Measurements from ENCODE around the gene EVL. TPM values are rescaled to one million over a fixed set of nuclear protein-coding genes. Genes with fewer than 3 reads are reported as not detected.

The EVL gene
- total and polyA plus RNA-seq, 2 donors (not counting 1 experiment from before 2014, with no cell fraction given), result 23.5 to 28.1 TPM

- Histone ChIP-seq H3K9me3 (ENCODE audit: control insufficient read depth, insufficient read depth, low read depth, low read length) (no peaks in the 10 kb centered on the region), H2AFZ (ENCODE audit: low read length) (no peak overlapping the region), H4K20me1 (ENCODE audit: control insufficient read depth, extremely low read depth, insufficient read depth, low read length) (no peaks in the 10 kb centered on the region), H3K36me3 (ENCODE audit: control insufficient read depth, insufficient read depth, low read length) (no peaks in the 10 kb centered on the region), H3K9ac (ENCODE audit: insufficient read depth, low read length) (no peak overlapping the region), H3K27ac (ENCODE audit: insufficient read depth, low read length) (no peak overlapping the region), H3K27me3 (ENCODE audit: control insufficient read depth, insufficient read depth, low read length) (no peaks in the 10 kb centered on the region), H3K4me2 (ENCODE audit: extremely low read depth, insufficient read depth, low read length) (no peak overlapping the region), H3K4me1 (ENCODE audit: control insufficient read depth, extremely low read depth, insufficient read depth, low read length) (peaks cover 9% of the 10 kb centered on the region), H3K79me2 (ENCODE audit: control insufficient read depth, insufficient read depth, low read length) (no peaks in the 10 kb centered on the region), H3K4me3 (replicated peaks in 1 of 4; ENCODE audit: control extremely low read depth in 1 of 4, insufficient read depth in 1 of 4, low read depth in 3 of 4, low read length in 4 of 4) (no peak overlapping the region)
- TF ChIP-seq EZH2 (IDR thresholded peaks at IDR 0.05; ENCODE audit: low read length, missing control alignments), result no peak
- TF ChIP-seq, protein P1, sequence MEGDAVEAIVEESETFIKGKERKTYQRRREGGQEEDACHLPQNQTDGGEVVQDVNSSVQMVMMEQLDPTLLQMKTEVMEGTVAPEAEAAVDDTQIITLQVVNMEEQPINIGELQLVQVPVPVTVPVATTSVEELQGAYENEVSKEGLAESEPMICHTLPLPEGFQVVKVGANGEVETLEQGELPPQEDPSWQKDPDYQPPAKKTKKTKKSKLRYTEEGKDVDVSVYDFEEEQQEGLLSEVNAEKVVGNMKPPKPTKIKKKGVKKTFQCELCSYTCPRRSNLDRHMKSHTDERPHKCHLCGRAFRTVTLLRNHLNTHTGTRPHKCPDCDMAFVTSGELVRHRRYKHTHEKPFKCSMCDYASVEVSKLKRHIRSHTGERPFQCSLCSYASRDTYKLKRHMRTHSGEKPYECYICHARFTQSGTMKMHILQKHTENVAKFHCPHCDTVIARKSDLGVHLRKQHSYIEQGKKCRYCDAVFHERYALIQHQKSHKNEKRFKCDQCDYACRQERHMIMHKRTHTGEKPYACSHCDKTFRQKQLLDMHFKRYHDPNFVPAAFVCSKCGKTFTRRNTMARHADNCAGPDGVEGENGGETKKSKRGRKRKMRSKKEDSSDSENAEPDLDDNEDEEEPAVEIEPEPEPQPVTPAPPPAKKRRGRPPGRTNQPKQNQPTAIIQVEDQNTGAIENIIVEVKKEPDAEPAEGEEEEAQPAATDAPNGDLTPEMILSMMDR (conservative IDR thresholded peaks at IDR 0.05 in 1 of 2, IDR thresholded peaks at IDR 0.05 in 1 of 2; ENCODE audit: low read depth in 1 of 2, low read length in 2 of 2), result no peak
- no peak for DNase-seq (ENCODE audit: low read depth in 2 of 2)
Observed at GRCh38 chr14:100110816-100111215, 45.6 kb downstream of the EVL start.

- H2AFZ ChIP-seq (ENCODE audit: low read length), result no peak overlapping the region
- DNase-seq (ENCODE audit: low read depth in 2 of 2), result no peak
Observed at GRCh38 chr14:100111931-100112704, 46.9 kb downstream of the EVL start.

GRCh38 chr14:100114109-100114765 is 49.0 kb downstream of the EVL start:
- Histone ChIP-seq H3K79me2 (ENCODE audit: control insufficient read depth, insufficient read depth, low read length) (no peaks in the 10 kb centered on the region), H3K4me3 (replicated peaks in 1 of 4; ENCODE audit: control extremely low read depth in 1 of 4, insufficient read depth in 1 of 4, low read depth in 3 of 4, low read length in 4 of 4) (no peak overlapping the region), H3K27ac (ENCODE audit: insufficient read depth, low read length) (no peak overlapping the region), H3K4me2 (ENCODE audit: extremely low read depth, insufficient read depth, low read length) (no peak overlapping the region), H3K9me3 (ENCODE audit: control insufficient read depth, insufficient read depth, low read depth, low read length) (no peaks in the 10 kb centered on the region), H4K20me1 (ENCODE audit: control insufficient read depth, extremely low read depth, insufficient read depth, low read length) (no peaks in the 10 kb centered on the region), H2AFZ (ENCODE audit: low read length) (no peak overlapping the region), H3K9ac (ENCODE audit: insufficient read depth, low read length) (no peak overlapping the region), H3K27me3 (ENCODE audit: control insufficient read depth, insufficient read depth, low read length) (no peaks in the 10 kb centered on the region), H3K4me1 (ENCODE audit: control insufficient read depth, extremely low read depth, insufficient read depth, low read length) (no peaks in the 10 kb centered on the region), H3K36me3 (ENCODE audit: control insufficient read depth, insufficient read depth, low read length) (no peaks in the 10 kb centered on the region)
- TF ChIP-seq, protein P1 (conservative IDR thresholded peaks at IDR 0.05 in 1 of 2, IDR thresholded peaks at IDR 0.05 in 1 of 2; ENCODE audit: low read depth in 1 of 2, low read length in 2 of 2), result no peak
- no peak for TF ChIP-seq EZH2 (IDR thresholded peaks at IDR 0.05; ENCODE audit: low read length, missing control alignments)
- DNase-seq (ENCODE audit: low read depth in 2 of 2), result no peak

More at GRCh38 chr14:100111931-100112704, 46.9 kb downstream of the EVL start:
- H3K9ac ChIP-seq (ENCODE audit: insufficient read depth, low read length), result no peak overlapping the region
- peaks cover 9% of the 10 kb centered on the region for H3K4me1 ChIP-seq (ENCODE audit: control insufficient read depth, extremely low read depth, insufficient read depth, low read length)
- H3K79me2 ChIP-seq (ENCODE audit: control insufficient read depth, insufficient read depth, low read length), result no peaks in the 10 kb centered on the region
- no peak overlapping the region for H3K27ac ChIP-seq (ENCODE audit: insufficient read depth, low read length)
- H4K20me1 ChIP-seq (ENCODE audit: control insufficient read depth, extremely low read depth, insufficient read depth, low read length), result no peaks in the 10 kb centered on the region
- no peaks in the 10 kb centered on the region for H3K36me3 ChIP-seq (ENCODE audit: control insufficient read depth, insufficient read depth, low read length)
- H3K9me3 ChIP-seq (ENCODE audit: control insufficient read depth, insufficient read depth, low read depth, low read length), result no peaks in the 10 kb centered on the region
- TF ChIP-seq, protein P1 (conservative IDR thresholded peaks at IDR 0.05 in 1 of 2, IDR thresholded peaks at IDR 0.05 in 1 of 2; ENCODE audit: low read depth in 1 of 2, low read length in 2 of 2), result no peak
- TF ChIP-seq EZH2 (IDR thresholded peaks at IDR 0.05; ENCODE audit: low read length, missing control alignments), result no peak
- H3K4me2 ChIP-seq (ENCODE audit: extremely low read depth, insufficient read depth, low read length), result no peak overlapping the region
- no peak overlapping the region for H3K4me3 ChIP-seq (replicated peaks in 1 of 4; ENCODE audit: control extremely low read depth in 1 of 4, insufficient read depth in 1 of 4, low read depth in 3 of 4, low read length in 4 of 4)
- H3K27me3 ChIP-seq (ENCODE audit: control insufficient read depth, insufficient read depth, low read length), result no peaks in the 10 kb centered on the region

Data from fibroblast of lung (primary cell).